ENCODE data around the gene LPAR3.

The LPAR3 gene

DNA sequence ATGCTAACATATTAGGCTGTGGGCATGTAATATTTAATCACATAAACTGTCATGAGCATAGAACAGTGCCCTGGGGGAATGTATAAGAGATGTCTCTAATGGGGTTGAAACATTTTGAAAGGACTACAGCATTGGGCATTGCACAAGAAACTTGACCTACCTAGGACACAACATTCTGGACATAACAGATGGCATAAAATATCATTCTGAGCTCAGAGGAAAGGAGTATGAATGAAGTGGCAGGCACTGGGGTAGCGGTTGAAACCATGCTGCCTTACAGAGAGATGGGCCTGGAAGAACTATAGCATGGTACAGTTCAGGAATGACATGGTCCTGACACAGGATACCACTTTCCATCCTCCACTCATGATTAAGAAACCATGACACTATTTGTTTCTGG, 69.0 kb downstream of the LPAR3 start:
- DNase-seq: no peak

DNA sequence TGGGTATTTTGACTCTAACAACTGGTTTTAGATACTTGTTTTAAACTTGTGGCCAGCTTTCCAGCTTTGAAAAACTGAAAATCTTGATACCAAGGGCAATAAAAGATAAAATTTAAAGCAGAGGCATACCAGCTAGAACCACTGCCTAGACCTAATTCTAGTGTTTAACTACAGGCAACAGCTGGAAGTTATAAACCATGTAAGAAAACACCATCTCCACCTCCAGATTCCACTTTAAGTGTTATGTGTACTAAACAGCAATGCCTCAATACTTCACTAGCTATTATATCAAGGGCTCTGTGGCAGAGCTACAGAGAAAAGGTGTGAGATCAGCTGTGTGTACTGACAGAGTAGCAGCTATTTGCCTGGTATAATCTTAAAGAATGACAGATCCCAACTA, 69.5 kb downstream of the LPAR3 start:
- no peak for DNase-seq

DNA sequence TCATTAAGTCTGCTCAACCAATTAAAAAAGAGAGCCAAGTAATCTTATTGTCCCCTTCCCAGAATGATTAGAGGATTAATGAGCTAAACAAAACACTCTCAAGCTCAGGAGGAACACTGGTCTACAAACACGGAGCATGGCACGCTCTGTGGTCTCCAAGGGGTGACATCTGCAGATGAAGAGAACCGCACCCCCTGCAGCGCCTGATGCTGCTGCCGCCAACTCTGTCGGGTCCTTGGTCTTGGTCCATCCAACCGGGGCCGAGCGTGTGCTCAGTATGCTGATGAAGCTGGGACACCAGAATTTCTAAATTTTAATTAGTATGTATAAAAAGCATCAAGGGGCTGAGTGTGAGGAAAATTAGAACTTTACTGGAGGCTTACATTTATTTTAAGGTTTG, 82.7 kb downstream of the LPAR3 start:
- DNase-seq: no peak

DNA sequence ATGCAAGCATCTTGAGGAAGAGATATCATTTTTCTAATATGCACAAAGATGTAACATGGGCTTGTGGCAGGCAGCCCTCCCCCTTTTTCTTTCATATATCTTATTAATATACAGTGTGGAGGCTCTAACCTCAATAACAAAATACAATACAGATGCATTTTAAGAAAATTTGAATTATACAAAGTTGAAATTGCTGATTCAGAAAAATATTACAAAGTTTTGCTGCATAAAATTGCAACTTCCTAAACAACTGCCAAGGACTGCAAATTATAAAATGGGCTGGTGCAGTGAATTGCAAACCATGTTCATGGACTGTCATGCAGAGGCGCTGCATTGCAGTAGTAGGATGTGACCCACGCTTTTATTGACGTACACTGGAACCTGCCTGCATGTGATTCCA, 84.0 kb downstream of the LPAR3 start:
- no peak for DNase-seq

DNA sequence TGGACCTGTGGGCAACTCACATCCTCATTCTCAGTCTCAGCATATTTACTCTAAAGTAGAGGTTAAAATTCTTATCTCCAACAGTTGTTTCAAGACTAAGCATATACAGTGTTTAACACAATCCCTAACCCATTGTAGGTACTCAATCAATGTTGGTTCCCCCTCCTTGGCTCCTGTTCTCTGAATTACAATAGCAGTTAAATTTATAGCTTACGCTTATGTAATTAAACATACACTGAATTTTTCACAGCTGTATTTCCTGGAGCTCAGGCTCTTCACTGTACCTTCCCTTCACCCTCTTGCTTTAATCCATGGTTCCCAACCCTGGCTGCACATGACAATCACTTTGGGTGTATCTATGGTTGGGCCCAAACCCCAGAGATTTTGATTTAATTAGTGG, 89.4 kb downstream of the LPAR3 start:
- no peak for DNase-seq

DNA sequence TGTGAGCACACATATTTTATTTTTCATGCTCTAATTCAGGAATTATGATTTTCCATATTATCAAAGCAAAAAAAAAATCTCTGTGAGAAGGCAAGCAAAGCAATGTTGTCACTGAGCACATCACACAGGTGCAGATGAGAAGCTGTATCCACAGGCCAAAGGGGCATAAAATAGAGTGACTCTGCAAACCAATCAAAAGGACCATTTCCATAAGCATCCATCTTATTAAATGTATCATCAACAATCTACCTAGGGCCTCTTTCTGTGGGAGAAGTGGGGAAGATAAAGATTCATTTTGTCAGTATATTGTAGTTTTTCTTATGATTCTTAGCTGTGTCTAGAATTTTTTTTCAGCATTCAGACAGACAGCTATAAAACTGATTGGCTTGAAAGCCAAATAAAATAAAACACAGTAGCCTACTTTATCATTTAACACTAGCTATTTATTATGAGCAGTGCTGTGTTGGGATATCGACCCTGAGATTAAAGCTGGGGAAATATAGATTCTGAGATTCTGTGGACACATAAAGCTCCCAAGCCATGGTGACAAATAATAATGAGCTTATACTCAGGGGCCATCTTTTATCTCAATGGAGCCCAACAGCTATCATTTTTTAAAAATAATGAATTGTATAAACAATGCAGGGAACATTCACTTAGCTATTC, 90.3 kb downstream of the LPAR3 start:
- DNase-seq: no peak

DNA sequence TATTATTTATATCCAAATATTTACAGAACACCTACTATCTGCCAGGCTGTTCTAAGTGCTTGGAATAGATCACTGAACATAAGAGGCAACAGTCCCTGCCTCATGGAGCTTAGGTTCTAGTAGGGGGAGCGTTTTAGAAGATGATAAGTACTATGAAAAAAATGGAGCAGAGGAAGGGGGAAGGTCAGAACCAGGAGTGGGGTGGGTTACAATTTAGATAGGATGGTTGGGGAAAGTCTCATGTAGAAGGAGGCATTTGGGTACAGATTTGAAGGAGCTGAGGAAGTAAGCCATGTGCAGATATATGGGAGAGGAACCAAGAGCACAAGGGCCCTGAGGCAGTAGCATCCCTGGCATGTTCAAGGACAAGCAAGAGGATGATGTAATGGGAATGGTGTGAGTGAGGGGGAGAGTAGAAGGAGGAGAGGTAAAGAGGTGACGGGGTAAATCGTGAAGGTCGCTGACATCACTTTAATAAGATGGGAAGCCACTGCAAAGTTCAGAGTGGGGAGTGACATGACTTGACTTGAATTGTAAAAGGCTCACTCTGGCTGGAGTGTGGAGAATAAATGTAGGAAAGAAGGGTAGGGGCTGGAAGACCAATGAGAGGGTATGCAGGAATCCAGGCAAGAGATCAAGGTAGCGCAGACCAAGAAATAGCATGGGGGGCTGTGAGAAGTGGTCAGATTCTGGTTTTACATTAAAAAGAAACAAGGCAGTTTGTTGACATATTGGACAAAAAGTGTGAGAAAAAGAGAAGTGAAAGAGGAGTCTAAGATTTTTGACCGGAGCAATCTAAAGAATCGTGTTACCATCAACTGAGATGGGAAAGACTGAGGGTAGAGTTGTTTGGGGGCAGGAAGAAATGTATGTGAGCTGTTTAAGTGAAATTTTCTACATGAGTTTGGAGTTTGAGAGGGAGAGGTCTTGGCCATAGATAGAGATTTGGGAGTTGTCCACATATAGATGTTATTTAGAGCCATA, 92.6 kb downstream of the LPAR3 start:
- no peak for DNase-seq

DNA sequence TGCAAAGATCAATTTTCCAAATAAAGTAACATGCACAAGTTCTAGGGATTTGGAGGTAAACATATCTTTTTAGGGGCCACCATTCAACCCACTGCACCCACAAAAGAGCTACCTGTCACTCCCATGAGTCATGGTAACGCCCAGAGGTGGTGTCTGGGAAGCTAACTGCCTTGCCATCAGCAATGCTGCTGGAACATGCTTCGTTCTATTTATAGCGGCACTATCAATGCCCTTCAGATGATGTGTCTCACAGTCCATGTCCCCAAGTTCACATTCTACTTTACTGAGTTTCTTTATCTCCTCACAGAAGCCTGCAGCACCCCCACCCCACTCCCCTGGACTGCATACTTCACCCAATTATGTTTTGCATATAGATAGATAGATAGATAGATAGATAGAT, 95.4 kb downstream of the LPAR3 start:
- DNase-seq: no peak

DNA sequence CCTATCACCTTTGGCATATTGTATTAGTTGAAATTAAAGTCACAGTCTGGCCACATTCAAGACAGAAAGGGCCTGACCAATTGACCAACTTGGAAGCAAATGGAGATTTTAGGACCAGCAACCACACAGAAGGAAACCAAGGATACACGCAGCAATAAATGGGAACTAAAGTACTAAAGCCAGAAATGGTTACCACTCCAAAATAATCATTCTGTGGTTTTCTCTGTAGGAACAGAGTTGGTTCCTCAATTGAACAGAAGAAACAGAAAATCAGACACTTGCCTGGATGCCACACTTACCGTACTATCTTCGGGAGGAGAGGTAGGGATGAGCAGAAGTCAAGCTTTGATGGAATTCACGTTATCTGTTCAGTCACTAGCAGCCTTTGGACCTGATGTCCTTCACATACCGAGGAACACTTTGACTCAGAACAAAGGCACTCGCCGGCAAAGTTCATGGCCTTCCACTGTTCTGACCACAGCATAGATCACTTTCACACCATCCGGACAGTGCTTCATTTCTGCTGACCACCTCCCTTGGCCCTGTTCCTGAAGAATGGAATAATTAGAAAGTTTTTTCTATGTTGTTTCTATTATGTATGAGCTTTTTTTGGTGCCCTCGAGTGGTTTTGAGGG, 96.9 kb downstream of the LPAR3 start:
- DNase-seq: no peak

DNA sequence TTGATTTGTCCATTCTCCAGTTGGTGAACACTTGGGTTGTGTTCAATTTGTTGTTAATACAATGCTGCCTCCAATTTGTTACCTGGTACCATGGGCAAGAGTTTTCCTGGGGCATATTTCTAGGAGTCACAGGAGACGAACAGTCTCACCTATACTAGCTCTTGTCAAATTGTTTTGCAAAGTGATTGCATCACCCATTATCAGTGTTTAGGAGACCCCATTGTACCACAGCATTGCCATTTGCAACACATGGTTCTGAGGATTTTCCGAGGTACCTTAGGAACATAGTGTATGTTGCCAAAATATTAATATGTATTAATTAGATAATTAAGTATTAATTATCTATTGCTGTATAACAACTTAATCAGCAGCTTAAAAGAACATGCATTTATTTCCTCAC, 97.8 kb downstream of the LPAR3 start:
- DNase-seq: no peak

DNA sequence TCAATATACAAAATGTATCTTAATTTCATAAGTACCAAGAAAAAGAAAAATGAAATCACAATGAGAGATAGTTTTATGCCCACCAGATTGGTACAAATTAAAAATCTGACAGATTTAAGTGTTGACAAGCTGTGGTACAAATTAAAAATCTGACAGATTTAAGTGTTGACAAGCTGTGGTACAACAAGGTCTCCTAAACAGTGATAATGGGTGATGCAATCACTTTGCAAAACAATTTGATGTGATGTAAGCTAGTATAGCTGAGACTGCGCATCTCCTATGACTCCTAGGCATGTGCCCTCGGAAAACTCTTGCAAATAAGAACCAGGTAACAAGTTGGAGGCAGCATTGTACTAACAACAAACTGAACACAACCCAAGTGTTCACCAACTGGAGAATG, 100.6 kb downstream of the LPAR3 start:
- no peak for DNase-seq

DNA sequence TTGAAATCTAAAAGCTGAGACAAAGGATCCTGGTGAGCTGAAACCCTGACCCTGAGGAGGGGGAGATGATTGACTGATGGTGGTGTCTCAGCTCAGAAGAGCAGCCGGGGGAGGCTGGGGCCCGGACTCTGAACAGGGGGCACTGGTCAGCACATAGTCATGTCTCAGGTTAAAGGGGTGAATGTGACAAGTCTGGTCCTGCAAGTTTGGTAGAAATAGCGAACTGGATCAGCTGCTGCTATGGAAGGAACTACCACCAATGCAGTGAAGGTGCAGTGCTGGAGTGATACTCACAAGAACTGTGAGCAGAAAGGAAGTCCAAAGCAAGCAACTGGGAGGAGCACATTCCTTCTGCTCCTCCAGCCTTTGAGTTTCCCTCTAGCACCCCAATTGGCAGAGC, 104.0 kb downstream of the LPAR3 start:
- DNase-seq: no peak

DNA sequence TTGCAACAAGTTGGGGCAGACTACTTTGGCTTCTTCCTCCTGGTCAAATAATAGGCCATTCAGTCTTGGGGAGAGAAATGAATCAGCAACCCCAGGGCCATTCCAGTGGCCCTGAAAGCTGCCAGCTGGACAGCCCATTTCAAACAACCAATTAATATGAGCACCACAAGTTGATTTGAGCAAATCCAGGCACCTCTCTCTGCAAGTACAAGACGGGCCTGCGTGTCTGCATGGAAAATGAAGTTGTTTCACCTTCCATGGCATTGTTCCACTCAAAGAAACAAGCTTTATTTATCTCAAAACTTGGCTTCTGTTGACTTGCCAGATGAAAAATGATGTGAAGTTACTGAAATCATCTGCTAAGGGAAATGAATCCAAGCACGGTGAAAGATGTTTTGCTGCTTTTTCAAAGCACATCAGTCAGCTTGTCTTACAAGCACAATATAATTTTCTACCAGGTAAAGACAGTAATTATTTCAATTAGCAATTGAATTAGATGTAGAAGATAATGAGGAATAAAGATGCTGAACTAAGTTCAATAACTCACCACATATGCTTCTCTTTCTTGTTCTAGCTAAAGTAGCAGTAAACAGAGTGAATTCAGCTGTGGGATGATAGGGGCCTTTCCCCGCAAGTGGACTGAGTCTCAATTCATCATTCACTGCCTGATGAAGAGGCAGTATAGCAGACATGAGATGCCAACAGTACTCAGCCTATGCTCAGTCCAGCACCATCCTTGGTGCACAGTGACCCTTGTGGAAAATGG, 107.6 kb downstream of the LPAR3 start:
- DNase-seq: no peak

DNA sequence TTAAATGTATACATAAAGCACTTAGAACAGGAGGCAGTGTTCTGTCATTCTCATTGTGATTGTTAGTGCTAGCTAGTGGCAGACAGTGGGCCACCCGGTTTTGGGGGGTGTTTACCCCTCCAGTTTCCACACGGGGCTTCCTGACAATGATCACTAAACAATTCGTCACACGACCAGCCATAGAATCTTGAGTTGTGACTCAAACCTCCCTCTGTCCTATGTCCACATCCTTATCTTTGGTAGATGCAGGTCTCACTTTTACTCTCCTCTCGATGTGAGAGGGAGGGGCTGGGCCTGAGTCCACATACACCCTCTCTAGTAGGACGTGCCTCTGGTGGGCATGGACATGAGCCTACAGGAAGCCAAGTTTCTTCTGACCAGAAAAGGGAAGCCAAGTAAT, 110.1 kb downstream of the LPAR3 start:
- no peak for DNase-seq

DNA sequence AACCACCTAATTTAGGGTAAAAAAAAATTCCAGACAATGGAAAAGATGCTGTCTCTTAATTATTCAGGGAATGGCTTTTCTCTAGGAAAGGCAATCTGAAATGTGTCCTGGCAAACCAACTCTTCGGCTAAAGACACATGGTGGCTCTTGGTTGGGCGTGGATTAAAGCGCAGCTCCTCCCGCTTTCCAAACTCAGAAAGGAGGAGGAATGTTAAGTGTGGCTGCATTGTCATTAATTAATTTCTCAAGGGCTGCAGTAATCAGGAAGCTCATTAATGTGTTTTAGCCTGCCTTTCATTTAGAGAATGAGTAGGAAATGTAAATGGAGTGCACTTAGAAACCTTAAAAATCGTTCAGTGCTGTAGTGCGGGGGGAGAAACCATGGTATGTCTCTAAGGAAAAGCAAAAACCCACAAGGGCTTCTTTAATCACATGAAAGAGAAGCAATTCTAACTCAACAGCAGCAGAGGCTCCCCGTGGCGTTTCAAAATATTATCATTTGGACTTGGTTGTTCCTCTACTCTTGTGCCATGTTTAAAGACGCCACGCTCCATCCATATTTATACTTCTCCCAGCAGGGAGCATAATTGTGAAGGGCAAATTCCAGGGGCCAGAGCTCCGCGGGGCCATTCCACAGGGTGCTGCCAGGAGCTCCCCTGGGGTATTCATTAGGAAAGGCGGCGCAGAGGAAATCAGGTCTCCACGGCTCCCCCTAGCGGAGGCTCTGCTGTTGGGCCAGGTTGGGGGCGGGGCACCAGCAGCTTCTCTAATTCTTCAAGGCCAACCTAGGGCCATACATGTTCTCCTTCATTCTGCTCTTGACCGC, 110.8 kb downstream of the LPAR3 start:
- DNase-seq: peak; percentile 68

DNA sequence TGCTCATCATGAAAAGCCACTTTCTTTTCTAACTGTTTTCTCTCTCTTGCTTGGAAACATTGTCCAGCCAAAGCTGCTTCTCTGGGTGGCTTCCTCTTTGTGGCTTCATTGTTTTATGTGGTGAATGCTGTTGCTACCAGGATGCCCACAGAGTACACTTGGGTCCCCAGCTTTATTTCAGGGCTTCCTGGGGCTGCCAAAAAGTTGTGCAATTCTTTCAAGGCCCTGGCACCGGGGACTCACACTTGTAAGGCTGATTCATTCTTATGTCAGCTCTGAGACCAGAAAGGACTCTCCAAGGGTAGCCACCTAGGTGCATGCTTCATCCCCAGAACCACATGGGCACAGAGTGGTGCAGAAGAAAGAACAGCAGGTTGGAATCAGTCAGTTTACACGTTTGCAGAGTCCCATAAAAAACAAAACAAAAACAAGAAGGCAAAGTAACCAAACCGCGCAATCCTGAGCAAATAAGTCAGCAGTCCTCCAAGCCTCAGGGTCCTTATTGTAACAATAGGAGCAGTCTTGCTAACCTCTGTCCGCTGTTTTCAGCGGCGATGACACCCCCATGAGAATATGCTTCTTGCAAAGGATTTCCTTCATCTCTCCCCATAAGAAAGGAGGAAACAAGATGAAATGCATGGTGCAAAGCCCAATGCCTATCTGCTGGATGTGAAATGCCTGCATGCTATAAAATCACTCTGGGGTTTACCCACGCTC, 112.8 kb downstream of the LPAR3 start:
- DNase-seq: no peak

DNA sequence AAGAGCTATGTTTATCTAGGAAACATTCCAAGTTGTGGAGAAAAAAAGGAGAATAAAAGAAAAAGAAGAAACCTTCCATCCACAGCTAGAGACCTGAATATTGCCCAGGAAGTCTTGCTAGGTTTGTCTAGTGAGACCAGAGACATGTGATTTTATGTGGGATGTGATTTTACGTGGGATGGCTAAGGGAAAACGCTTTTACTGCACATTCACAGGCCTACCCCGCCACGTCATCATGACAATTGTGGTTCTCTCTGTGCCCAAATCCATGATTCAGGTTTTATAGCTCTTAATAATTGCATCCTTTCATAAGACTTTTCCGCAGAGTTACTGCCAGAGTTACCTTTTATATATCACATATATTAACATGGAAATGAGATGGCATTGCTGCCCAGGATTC, 116.4 kb downstream of the LPAR3 start:
- no peak for DNase-seq

DNA sequence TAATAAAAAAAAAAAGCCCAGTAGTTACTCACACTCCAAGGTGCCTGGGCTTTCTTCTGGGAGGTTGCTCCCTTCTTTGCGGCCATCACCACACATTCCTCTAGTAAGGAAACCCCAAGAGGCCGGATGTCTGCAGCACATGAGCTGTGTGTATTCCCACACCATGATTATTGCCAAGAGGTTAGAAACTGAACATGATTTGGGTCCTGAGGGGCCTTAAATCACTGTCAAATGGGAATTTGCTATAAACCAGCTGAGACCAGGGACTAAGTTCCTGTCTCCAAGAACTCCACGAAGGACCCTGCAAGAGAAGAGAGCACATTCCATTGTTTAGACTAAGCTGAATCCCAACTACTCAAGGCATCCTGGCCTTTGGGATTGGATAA, 117.5 kb downstream of the LPAR3 start:
- DNase-seq: no peak

DNA sequence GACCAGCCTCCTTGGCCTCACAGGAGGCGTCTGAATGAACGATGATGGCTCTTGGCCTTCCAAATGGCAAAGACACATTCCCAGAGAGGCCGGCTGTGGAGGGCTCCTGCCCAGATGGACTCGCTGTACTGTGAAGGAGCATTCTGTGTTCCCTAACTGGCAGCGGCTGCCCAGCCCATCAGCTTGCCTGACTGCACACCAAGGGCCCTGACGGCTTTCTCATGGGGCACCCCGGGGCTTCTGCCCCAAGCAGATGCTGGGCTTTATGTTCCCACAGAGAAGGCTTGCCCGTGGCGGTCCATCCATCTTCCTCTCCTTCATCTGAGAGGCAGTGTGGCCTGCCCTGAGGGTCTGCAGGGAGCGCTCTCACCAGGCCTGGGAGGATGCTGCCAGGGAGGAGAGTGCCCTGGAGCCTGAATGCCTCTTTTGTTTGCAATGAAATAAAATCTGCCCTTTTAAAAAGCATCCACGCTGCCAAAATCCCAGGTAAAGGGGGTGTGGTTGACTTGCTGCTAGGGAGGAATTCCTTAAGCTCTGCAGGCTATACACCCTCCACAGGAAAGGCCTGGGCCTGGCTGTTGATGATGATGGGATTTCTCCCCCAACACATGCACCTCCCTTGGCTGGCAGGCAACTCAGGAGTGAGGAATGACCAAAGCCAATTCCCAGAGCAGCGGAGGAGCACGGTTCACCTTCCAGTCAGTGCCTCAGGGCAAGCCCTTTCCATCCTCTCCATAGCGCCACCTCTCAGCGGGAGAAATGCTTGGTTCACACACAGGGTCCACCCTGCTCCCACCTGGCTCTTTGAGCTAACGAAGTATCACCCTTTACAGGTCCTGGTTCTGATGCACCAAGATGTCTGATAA, 118.1 kb downstream of the LPAR3 start:
- peak; percentile 83 for DNase-seq

DNA sequence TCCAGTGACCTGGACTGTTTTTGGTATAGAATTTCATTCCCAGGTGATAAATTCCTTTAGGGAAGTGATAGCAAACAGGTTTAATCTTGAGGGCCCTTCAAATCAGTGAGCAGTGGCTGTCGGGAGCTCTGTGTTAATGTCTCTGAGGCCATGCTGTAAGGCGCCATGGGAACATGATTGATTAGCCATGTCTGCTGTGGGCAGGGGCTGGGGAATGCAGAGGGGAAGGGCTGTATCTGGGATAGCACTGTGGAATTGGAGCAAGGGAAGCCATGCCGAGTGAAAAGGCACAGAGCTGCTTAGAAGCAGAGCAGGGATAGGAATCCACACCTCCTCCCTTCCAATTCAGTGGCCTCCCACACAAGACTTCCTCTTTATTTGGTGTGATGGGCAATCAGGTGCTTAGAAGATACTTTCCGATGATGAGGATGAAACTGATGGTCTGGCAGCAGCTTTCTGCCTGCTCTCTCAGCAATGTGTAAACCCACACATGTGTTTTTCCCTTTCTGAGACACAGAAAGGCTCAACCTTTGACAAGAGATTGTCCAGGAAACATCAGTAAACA, 119.0 kb downstream of the LPAR3 start:
- DNase-seq: no peak
